HG02970 (cell line): ENCODE data around the gene PPP2R2B.
"Not testable (repeated sequence)": the region's sequence is repeated elsewhere in the genome, so short reads cannot be mapped to it uniquely, and the experiment has no call there.

Source experiments
- ATAC-seq: cut with Tn5 transposase; IDR thresholded peaks from one replicate; pipeline ENCODE4 v1.9.1; 2021; ENCODE audit warnings: mild to moderate bottlenecking, moderate library complexity, moderate number of reproducible peaks; ENCODE audit not compliant: unreplicated experiment, low FRiP score

PPP2R2B gene

DNA sequence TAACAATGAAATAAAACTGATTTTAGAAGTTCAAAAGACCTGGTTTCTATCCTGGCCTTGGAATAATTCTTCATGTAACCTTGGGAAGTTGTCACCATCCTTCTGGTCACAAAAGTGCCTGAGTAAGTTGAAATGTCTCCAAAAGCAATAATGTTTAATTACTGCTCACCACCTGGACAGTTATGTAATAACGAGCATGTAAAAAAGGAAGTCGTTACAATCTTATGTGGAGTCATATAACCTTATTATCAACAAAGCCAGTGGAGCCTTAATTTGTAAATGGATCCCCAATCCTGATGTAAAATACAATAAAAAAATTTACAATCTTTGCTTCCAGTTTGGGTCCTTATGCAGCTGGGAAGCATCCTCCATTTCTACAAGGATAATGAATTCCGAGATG, 298.3 kb downstream of the PPP2R2B start:
- no peak for ATAC-seq

DNA sequence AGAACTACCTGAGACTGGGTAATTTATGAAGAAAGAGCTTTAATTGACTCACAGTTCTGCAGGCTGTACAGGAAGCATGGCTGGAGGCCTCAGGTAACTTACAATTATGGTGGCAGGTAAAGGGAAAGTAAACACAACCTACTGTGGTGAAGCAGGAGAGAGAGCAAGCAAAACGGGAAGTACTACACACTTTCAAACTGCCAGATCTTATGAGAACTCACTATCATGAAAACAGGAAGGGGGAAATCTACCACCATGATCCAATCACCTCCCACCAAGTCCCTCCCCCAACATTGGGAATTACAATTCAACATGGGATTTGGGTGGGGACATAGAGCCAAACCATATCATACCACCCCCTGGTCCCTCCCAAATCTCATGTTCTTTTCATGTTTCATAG, 303.8 kb downstream of the PPP2R2B start:
- no peak for ATAC-seq

DNA sequence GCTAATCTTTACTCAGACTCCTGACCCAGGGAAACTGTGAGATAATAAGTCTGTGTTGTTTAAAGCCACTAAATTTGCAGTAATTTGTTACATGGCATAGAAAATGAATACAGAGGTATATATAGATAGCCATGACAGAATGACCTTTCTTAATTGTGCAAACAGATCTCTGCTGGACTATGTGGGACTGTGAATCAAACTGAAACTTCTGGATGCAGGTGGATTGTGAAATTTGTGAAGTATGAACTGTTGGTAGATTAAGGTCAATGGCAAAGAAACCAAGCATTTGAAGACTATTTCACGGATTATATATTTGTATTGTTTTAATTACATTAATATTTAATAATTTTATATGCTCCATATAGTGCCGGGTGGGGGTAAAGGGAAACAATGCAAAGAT, 310.4 kb downstream of the PPP2R2B start:
- ATAC-seq = no peak

DNA sequence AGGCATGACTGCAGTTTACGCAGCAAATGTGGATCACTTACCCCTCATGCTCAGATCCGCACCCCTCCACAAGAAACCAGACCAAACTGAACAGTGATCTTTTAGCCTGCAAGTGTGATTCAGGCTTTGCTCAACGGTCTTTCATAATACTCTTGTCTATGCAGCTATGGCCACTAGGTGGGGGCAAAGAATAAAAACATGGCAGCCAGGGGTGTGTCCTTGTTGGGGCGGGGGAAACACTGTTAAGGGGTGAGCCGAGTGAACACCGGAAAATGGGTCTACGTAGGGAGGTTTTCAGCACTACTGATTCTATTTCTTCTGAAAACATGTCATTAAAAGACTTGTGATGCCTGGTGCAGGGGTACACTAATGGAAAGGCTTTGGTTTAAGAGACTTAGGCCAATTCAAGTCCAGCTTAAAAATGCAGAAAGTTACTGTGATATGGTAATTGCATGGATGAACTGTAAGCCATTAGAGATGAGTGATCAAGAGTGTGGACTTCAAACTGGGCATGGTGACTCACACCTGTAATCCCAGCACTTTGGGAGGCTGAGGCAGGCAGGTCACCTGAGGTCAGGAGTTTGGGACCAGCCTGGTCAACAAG, 312.7 kb downstream of the PPP2R2B start:
- peak; percentile 95 for ATAC-seq

DNA sequence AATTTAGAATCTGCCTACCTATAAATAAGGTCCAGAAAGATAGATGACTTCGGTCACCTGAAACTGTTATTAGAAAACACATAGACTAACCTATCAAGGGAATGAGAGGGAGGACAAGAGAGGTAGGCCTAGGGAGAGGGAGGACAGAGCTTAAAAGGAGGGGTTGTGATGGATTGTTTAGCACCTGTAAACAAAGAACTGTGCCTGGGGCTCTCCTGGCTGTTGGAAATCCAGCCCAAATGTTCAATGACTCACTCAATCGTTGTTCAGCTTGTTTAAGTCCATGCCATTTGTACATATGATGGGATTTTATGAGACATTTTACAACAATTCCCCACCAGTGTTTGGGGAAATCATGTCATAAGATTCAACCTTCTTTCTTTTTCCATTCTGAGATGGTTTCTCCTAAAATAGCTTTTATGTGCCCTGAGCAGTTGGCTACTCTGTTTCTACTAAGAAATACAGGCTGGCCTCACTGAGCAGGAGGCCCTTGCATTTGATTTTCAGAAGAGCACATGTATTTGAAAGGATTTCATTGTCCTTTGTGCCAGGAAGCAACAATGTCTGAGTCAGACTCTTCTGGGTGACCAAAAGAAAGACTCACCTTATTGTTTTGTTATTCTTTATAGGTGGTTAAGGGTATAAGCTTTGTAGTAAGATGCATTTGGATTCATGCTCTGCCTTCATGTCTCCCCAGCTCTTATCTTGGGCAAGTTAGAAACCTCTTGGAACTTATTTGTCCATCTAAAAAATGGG, 314.4 kb downstream of the PPP2R2B start:
- ATAC-seq = no peak

DNA sequence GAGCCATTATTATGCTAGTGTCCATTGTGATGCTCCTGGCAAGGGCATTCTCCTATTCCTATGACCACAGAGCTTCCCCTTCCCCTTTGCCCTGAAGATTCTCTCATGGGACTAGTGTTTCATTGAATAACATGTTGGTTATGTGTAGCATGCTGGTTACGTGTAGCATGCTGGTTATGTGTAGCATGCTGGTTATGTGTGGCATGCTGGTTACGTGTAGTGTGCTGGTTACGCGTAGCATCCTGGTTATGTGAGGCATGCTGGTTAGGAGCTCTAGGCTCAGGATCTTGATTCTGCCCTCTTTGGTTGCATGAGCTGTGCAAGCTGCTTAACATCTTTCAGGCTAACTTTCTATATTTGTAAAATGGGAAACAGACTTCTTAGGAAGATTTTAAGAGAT, 316.1 kb downstream of the PPP2R2B start:
- ATAC-seq = no peak

DNA sequence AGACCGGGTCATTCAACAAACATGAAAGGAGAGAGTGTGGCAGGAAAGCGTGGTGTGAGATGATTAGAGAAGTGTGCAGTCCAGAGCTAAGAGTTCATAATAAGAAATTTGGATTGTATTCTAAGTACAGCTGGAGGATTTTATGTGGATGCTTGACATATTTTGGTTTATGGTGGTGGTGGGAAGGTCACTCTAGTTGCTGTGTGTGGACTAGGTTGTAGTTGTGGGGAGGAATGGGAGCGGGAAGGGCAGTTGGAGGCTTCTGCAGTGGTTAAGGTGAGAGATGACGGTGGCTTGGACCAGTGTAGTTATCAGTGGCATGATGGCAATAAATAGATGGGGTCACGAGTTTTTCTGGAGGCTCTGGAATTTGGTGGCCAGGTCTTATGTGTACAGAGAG, 316.8 kb downstream of the PPP2R2B start:
- no peak for ATAC-seq

GRCh38 chr5:146560205-146560812, 318.2 kb downstream of the PPP2R2B start:
- ATAC-seq = no peak

- ATAC-seq = not testable (repeated sequence)
These were observed 321.7 kb downstream of the PPP2R2B start for GRCh38 chr5:146556884-146557283.

GRCh38 chr5:146553446-146553845, 325.1 kb downstream of the PPP2R2B start:
- no peak for ATAC-seq

DNA sequence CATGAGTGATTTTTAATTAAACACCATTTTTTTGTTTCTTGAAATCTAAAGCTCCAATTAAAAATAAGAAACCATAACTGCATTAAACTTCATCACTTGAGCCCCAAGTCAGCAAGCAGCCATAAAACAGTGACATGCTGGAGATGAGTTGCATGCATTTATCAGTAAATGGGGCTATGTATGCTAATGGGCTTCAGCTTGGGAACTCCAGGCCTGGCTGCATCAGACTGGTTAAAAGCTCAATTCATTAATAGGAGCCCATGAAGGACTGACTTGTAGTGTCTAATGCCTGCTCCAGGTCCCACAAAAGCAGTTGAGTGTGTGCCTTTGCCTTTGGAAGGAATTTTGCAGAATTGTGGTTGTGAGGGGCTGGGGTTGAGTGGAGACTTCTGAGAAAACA, 328.9 kb downstream of the PPP2R2B start:
- ATAC-seq = no peak

DNA sequence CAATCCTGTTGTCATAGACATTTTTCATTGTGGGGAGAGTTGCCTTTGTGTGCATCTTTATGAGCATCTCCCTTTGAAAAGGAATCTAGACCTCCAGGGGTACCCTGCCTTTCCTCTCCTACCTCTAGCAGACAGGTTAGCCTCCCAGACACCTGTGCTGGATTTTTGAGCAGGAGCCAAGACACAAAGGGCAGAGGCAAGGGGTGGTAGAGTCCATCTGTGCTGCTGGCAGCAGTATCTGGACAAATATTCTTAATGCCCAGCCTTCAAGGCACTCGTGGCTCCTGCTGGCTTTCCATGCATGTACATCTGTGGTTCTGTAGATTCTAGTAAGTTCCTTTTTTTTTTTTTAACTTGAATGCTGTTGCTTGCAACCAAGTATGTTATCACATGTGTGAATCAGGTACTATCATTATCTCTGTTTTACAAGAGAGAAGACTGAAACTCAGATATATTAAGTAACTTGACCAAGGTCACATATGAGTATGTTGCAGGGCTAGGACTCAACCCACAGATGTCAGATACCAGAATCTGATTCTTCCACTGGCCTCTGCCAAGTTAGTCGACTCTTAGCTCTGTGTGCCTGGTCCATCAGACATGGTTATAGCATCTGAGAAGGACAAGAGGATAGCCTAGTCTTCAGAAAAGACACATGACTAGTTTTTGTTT, 329.6 kb downstream of the PPP2R2B start:
- no peak for ATAC-seq

- no peak for ATAC-seq
These were observed 334.3 kb downstream of the PPP2R2B start for GRCh38 chr5:146544232-146544631.

GRCh38 chr5:146541958-146542849, 336.4 kb downstream of the PPP2R2B start:
- ATAC-seq = peak; percentile 89

- no peak for ATAC-seq
These were observed 338.1 kb downstream of the PPP2R2B start for GRCh38 chr5:146540414-146540813.

- no peak for ATAC-seq
These were observed 338.6 kb downstream of the PPP2R2B start for GRCh38 chr5:146539973-146540372.

DNA sequence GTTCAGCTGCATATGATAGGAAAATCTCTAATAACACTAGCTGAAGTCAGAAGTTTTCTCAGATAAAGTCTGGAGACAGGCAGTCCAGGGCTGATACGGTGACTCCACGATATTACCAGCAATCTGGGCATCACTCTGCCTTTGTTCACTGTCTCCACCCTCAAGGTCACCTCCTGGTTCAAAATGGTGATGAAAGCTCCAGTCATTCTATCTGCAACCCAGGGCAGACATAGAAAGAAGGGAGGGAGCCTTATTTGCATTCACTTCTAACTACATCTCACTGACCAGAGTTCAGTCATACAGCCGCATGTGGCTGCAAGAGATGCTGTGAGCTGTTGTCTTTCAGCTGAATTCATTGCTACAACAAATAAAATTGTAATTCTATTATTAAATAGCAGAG, 340.1 kb downstream of the PPP2R2B start:
- ATAC-seq = no peak

DNA sequence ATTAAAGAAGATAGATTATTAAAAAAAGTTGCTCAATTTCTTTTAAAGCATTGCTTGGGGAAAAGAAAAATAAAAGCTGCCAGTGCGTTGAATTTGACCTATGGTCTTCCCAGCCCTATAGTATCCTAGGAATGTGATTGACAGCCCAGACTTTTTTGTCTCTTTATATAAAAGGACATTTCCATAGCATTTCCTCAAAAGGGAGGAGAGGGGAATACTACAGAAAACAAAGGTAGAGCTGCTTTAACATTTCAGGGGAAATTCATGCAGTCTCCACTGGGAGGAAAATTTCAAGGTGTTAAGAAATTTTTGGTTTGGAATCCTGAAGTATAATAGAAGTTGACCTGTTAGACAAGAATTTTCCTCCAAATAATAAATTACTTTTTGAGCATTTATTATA, 344.7 kb downstream of the PPP2R2B start:
- ATAC-seq = no peak

DNA sequence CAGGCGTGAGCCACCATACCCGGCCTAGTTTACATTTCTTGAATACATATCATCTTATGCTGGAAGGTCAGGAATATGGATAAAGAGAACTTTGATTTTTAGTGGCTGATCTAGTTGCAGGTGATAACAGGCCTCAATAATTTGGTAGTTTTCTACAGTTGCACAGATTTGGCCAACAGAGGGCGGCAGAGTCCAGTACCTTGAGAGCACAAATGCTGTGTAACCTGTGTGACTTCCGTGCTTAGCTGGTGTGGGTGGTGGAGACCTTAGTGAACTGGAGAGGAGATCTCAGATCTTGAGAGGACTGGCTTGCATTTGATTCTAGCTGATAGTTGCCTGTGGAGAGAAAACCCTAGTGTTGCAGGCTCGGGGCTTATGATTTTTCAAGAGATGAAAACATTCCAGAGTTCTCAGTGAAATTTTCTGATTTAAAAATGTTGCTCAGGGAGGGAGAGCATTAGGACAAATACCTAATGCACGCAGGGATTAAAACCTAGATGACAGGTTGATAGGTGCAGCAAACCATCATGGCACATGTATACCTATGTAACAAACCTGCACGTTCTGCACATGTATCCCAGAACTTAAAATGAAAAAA, 345.2 kb downstream of the PPP2R2B start:
- ATAC-seq = peak; percentile 93
